ENCODE results near the gene PDIA6.
"Not testable (repeated sequence)": the region's sequence is repeated elsewhere in the genome, so short reads cannot be mapped to it uniquely, and the experiment has no call there.

The PDIA6 gene

DNA sequence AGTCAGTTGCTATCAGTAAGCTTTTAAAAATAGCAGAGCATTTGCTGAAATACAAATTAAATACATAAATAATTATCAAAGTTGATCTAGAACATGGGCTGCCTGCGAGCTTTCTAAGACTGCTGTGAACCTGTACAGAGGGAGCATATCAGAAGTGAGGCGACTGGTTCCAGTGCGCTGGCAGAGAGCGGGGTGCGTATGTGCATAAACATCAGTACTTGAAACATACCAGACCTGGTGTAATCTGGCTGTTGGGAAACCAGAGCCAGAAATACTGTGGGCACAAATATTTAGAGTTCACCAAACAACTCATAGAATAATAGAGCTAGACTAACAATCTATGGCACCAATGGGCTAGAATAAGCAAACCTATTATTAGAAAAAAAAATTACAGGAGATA, 27.3 kb downstream of the PDIA6 start:
- in situ Hi-C loops (cut with MboI; ENCODE audit: low sequenced_read_pairs) = no loop called here

DNA sequence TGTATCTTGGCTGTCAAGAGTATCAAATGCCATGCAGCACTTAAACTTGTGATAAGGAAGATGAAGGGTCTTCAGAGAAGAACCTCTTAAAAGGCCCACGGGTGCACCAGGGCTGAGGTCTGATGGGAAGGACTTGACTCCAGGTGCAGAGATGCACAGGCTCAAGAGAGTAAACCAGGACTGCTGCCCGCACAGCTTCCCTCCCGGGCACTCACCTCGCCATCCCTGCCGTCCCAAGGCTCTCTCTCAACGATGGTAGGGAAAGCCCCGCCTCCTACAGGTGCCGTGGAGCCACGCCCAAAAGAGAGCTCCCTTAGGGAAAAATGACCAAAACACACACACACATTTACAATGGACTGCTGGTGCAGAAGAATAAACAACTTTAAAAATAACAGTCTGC, 27.9 kb downstream of the PDIA6 start:
- in situ Hi-C loops (cut with MboI; ENCODE audit: low sequenced_read_pairs) = no loop called here

DNA sequence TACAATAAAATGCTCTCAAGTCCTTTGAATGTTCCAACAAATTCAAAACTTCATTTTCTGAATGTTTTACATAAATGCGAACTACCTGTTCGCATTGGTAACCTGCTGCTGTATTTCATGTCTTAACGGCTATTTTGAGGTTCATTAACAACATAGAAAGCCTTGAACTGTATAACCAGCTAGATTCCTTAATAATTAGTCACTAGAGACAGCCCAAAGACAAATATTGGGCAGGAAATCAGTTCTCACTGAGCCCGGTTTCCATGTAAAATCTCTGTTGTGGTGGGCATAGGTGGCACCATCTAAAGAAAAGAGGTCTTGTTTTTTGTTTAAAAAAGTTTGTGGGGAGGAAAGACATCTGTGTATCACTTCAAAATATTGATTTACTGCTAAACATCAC, 29.2 kb downstream of the PDIA6 start:
- in situ Hi-C loops (cut with MboI; ENCODE audit: low sequenced_read_pairs) = no loop called here

DNA sequence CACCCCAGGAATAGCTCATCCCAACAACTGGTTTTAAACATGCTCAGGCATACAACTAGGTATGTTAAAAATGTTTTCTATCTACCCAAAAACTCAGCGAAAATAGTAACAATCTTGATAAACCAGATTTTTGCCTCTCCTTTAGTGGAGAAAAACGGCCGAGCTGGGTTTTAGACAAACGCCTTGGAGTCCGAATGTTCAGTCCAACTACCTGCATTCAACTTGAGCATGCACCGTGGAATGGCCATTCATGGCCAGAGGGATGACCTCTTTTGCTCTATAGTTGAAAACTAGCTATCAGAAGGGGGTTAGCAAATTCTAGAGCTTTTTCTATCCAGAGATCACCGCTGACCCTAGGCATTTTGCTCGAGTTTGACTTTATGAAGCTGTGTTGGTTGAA, 30.8 kb downstream of the PDIA6 start:
- in situ Hi-C loops (cut with MboI; ENCODE audit: low sequenced_read_pairs) = no loop called here

DNA sequence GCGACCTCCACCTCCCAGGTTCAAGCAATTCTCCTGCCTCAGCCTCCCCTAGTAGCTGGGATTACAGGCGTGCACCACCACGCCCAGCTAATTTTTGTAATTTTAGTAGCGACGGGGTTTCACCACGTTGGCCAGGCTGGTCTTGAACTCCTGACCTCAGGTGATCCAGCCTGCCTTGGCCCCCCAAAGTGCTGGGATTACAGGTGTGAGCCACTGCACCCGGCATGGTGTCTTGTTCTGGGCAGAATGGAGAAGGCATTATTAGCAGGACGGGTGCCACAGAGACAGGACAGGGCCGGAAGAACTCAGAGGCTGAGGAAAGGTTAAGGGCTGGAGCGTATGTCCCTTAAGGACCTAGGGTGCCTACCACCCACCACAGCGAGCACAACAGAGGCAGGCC, 31.8 kb downstream of the PDIA6 start:
- in situ Hi-C loops (cut with MboI; ENCODE audit: low sequenced_read_pairs) = not testable (repeated sequence)

DNA sequence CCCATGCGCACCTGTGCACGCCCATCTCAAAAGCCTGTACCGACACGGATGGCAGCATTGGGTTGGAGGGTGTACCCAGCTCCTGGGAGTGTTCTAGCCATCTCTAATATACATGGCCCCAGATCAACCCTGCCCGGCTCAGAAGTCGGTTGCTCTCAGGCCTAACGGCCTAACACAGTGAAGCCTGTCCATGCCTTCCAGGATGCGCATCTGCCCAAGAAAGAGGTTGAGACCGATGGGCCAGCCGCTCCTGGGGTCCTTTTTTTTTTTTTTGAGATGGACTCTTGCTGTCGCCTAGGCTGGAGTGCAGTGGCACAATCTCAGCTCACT, 32.1 kb downstream of the PDIA6 start:
- in situ Hi-C loops (cut with MboI; ENCODE audit: low sequenced_read_pairs) = no loop called here

DNA sequence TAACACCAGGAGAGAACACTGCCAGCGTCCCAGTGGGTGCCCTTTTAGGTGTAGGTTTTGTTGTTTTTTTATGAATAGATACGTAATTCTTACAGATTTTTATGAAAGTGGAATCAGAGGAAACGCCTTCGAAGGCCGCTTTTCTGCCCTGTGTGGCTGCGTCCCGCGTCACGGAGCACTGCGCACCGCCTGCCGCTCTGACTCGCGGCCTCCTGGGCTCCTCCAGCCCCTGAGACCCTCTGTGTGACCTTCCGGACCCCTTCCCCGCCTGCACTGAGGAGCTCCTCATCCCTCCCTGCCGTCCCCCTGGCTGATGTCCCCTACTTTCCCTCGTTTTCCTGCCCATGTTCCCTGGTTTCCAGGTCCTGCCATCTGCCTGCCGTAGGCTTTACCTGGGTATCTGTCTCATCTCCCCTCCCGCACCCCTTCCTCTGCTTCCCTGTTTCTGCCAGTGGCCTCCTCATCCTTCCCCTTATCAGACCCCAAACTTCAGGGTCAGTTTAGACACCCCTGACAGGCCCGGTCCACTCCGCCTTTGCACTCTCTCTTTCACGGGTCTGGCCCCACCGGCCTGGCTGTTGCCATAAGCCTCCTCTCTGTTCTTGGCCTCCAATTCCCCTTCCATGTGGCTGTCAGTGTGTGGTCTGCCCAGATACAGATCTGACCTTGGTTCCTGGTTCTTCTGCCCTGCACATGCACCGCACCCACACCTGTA, 32.7 kb downstream of the PDIA6 start:
- in situ Hi-C loops (cut with MboI; ENCODE audit: low sequenced_read_pairs) = no loop called here

DNA sequence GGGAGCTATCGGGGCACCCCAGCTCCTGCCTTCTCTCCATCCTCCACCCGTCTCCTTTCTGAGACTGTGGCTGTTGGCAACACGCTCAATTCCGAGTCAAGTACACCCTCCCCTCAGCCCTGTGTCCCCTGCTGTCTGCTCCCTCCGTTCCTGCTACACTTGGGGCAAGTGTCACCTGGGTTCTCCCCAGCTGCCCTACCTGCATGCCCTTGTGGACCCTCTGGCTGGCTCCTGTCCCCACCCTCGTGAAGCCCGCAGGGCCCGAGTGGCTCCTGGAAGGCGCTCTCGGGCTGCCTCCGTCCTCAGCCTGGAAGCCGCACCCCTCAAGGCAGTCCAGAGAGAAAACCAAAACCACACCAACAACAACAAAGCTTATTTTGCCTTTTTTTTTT, 33.9 kb downstream of the PDIA6 start:
- in situ Hi-C loops (cut with MboI; ENCODE audit: low sequenced_read_pairs) = no loop called here

DNA sequence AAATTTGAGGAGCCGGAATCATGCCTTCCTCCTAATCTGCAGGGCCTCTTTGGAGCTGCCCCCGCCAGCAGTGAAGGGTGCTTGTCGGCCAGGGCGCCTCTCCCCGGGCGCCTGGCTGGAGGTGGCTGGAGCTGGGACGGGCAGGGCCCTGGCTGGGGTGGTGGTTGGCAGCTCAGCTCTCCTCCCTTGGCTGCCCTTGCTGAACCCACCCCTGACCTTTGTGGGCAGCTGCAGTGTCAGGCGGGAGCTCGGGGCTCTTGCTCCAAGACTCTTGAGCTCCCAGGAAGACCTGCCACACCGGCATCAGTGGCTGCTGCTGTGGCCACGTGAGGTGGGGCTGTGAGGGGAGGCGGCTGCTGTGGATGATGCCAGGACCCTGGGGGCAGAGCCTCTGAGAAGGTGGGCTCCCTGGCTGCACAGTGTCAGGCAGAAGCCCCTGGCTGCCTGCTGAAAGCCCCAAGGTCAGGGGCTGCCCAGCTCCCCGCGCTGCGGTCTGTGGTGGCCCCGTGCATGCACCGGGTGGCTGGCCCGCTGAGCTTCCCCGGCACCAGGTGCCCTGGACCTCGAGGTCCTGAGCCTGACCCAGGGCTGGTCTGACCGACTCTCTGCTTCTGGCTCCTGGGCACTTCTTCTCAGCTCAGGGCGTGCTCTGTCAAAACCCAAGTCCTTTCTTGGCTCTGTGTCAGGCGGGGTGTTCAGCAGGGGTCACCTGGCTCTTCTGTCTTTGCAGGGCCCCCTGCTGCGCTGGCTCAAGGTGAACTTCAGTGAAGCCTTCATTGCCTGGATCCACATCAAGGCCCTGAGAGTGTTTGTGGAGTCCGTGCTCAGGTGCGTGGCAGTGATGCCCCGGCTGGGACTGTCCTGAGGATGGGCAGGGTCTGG, 34.5 kb downstream of the PDIA6 start:
- in situ Hi-C loops (cut with MboI; ENCODE audit: low sequenced_read_pairs) = no loop called here

DNA sequence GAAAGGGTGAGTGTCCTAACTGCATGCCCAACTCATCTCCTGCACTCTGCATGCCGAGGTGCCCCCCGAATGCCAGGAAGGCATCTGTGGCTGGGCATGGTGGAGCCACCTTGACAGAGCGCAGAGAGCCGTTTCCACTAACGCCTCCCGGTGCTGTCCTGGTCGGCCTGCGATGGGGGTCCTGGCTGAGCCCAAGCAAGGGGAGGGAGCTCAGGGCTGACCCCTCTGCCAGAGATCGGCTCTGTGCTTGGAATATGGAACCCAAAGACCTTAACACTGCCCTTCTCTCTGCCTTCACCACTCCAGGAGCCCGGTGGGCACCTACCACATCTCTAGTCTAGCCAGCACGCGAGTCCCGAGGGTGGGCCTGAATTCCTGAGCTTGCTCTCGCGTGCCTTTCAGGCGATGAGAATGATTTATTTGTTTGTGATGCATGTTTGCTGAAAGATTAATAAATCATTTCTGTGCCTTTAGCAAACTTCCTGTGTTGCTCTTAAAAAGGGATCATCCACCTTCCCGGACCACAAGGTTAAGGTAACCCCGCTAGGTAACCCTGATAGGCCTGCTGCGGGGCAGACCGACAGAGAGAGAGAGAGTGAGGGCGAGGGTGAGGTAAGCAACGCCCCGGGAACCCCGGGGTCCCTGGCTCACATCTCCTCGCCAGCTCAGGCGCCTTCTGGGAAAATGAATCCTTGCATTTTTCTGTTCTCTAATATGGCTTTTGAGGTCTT, 35.3 kb downstream of the PDIA6 start:
- in situ Hi-C loops (cut with MboI; ENCODE audit: low sequenced_read_pairs) = no loop called here

DNA sequence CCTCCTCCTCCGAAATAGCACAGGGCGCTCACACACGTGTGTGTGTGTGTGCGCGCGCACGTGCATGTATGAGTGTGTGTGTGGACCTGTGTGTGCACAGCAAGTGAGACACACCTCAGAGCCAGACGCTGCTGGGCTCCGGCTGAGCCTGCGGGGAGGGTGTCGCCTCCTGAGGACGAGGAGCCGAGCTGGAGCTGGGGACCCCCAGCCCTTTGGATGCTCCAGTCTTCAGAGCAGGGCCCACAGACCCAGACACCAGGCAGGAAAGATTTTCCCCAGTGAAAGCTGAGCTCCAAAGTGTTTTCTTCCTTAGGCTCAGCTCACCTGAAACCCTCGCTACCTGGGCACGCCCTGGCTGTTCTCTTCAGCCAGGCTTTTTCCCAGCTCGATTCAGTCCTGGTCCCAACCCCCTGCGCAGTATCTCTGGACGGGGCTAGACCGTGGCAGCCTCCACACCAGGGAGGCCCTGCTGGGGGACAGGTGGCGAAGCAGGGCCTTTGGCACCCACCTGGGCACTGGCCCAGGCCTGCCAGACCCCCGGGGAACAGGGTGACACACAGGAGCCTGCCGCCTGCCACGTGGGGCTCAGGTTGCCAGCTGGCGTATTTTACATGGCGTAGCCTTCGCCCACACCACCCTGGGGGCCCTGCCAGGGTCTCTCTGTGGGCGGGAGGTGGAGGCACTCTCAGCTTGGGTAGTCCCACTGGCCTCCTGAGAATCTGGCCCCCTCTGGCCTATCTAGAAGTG, 36.2 kb downstream of the PDIA6 start:
- in situ Hi-C loops (cut with MboI; ENCODE audit: low sequenced_read_pairs) = no loop called here

DNA sequence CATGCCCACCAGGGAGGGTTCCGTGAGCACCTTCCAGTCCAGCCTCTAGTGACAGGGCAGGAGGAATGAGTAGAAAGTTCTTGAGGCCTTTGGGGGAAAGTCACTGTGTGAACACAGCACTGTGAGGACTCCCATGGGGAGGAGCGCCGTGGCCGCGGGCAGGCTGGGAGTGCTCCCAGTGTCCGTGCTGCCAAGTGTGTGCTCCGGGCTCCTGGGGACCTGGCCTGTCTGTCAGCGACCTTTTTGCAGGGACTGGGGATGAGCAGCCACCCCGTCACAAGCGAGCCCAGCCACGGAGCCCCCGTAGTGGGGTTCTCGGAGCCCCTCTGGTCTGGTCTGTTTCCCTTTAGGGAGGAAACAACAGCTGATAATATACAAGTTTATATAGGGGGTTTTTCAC, 36.8 kb downstream of the PDIA6 start:
- in situ Hi-C loops (cut with MboI; ENCODE audit: low sequenced_read_pairs) = no loop called here

DNA sequence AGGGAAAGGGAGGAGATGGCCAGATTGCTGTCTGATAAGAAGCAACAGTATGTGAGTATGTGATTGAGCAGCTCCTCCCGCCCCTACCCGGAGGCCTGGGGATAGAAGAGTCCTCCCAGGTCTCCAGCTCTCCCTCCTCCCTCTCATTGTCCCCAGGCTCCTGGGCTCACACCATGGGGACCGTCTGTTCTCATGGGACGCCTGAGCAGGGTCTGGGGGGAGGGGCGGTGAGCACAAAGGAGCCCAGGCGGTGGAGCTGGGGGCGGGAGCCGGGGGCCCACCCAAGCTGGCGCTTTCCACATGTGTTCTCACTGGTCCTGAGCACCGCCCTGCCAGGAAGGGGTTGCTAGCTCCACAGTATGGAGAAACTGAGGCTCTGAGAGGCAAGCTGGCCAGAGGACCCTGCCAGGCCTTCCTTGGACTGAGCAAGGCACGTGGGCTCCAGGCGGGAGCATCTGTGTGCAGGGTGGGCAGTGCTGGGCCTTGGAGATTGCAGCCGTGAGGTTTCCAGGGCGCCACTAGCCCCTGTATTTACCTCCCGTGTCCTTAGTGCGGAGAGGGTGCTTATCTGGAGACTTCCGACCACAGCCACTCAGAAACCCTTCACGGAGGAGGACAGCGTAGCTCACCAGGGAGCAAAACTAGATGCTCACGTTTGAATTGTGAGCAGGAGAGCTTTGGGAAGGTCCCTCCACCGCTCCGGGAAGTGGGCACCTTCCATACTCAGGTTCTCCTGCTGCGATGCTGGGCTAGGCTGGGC, 37.4 kb downstream of the PDIA6 start:
- in situ Hi-C loops (cut with MboI; ENCODE audit: low sequenced_read_pairs) = no loop called here

DNA sequence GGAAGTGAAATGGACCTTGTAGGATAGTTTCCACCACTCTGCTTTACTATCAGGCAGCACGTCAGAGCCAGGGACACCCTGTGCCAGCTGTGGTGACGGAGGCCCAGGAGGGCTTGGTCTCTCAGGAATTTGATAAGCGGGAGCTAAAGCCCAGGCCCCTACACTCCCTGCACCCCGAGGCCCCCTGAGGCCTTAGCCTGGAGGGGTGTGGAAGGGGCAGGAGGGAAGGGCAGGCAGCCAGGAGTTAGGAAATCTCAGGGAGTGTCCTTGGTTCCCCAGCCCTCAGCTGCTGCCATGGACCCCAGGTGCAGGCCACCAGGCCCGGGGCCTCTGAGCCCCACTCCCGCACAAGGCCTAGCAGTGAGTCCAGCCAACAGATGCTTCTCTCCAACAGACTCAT, 38.2 kb downstream of the PDIA6 start:
- in situ Hi-C loops (cut with MboI; ENCODE audit: low sequenced_read_pairs) = no loop called here

DNA sequence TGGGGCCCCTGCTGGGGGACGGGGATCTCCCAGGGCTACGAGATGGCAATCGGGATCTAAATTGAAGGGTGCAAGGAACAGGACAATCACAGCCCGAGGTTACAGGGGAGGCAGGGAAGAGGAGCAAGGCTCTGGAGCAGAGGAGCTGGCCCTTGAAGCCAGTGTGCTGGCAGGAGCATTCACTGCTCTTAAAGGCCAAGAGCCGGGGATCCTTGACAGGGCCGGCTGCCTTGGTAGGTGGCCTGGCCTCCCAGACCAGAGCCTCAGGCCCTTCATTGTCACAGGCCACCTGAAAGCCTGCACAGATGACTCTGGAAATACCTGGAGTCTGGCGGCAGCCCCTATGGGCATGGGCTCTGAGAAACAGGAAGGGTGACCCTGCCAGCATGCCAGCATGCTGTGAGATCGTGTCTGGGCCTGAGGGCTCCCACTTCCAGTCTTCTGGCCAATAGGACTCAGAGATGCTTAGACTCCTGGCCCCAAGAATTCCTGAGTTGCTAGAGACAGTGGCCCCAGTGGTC, 38.7 kb downstream of the PDIA6 start:
- in situ Hi-C loops (cut with MboI; ENCODE audit: low sequenced_read_pairs) = no loop called here

DNA sequence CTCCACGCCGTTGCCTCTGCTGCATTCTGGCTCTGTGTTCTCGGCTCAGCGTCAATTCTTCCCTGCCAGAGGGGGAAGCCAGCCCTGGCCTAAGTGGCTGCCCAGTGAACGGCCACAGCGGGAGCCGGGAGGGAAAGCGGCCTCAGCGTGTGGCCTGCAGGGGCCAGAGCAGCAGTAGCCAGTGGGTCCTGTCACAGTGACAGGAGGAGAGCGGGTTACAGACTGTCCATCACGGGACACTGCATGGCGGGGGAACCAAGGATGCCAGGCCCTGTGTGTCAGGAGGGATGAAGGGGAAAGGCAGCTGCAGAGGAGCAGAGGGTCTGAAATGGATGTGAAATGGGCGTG, 39.7 kb downstream of the PDIA6 start:
- in situ Hi-C loops (cut with MboI; ENCODE audit: low sequenced_read_pairs) = no loop called here

DNA sequence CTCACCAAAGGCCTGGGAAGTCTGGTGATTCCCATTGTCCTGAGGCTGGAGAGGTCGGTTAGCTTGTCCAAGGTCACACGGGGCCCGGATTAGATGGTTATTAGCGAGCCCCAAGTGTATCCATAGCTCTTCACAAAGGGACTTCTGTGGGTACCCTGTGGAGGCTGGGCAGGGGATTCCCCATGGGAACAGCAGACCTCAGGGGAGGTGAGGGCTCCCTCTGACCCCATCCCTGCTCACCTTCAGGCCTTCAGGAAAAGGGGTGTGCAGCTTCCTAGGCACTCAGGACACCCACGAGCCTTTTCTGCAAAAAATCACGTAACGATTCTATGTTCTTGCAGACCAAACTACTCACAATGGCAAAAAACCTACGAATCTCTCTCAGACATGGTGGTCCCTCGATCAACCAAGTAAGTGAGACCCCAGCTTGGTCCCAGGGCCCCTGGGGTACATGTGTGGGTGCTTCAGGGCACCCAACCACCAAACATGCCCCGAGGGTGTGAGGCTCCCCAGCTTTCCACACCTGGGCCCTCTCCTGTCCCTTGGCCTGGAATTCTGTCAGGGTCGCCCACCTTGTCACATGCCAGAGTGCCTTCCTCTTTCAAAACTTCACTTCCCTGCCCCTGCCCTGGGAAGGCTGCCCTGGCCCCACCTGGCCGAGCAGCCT, 40.3 kb downstream of the PDIA6 start:
- in situ Hi-C loops (cut with MboI; ENCODE audit: low sequenced_read_pairs) = no loop called here

DNA sequence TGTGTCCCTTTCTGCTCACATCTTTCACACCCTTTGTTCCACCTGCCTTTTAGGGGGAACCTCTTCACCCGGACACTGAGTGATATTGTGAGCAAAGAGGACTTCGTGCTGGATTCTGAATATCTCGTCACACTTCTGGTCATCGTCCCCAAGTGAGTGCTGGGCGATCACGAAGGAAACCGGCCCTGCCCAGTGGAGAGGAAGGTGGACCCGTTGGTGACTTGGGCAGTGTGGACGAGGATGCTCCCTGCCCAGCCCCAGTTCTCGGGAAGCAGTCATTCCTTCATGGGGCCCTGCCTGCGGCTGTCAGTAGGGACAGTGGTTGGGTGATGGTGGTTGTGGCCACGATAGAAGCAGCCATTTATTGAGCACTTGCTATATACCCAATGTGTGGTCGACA, 40.8 kb downstream of the PDIA6 start:
- in situ Hi-C loops (cut with MboI; ENCODE audit: low sequenced_read_pairs) = no loop called here

DNA sequence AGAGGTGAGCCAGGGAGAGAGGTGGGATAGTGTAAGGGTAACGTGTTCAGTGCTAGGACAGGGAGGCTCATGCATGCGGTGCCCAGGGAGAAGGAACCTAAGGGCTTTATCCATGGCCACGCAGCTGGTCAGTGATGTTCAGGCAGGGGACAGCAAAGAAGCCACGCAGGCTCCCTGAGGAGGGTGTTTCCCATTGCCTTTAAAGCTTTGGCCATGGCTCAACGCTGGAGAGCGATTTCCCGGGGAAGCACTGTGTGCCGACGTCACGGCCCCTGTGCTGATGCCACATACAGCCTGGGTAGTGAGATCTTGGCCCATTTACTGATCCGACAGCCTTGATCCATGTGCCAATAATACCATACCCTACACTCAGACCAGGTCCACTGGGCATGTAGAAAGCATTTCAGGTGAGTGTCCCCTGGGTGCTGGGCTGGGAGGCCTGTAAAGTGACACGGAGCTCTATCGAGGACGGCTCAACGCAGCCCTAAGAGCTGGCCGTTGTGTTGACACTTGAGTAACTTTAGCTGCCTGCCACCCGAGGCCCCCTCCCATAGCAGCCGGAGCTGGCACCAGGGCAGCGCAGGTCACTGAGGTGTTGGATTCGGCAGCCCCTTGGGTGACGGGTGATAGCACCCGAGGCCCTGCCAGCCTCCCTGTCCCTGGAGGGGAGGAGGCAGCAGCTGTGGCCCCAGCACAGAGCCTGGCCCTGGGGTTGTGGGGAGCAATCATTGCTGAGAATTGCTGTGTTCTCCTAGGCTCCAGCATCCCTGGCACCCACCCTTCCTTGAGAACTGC, 41.4 kb downstream of the PDIA6 start:
- in situ Hi-C loops (cut with MboI; ENCODE audit: low sequenced_read_pairs) = no loop called here

Data from HL-60/S4 treated with phorbol 12-myristate 13-acetate at 8.2 ng/mL for 4 days and 3 days (cell line).